RWPE1 (cell line): ENCODE measurements around the gene FFAR1.

ENCODE experiments used
- CTCF ChIA-PET: fragments of 350-600 bp; sonication (Branson Sonifier 250); formaldehyde crosslinking; extraction: SDS; loops from one replicate; lab custom pipeline; 2021; lab: Yijun Ruan, JAX
- POLR2A ChIA-PET: fragments of 400-600 bp; formaldehyde crosslinking; extraction: SDS; loops from one replicate; lab custom pipeline; 2020; ENCODE audit warnings: antibody characterized with exemption; ENCODE audit not compliant: low non-redundant PET; lab: Yijun Ruan, JAX
- DNase-seq: peaks from one replicate; pipeline ENCODE4 v3.0.0; 2012; ENCODE audit warnings: low spot score
- H3K27ac ChIP-seq: fragments of 450-650 bp; 2 replicates; pipeline ENCODE4 v1.5.1; 2017
- CTCF ChIP-seq: fragments of 450-650 bp; conservative IDR thresholded peaks from 2 replicates; pipeline ENCODE4 v1.5.1; 2017; ENCODE audit warnings: low read depth, mild to moderate bottlenecking

The FFAR1 gene

GRCh38 chr19:35302446-35302845 lies 45.3 kb upstream of the FFAR1 start:
- H3K27ac ChIP-seq, result no peak overlapping the region
- ChIA-PET CTCF (no interaction called here), POLR2A (no interaction called here)
- TF ChIP-seq CTCF, result no peak
- DNase-seq, result no peak

- H3K27ac ChIP-seq, result no peak overlapping the region
- ChIA-PET CTCF (no interaction called here), POLR2A (no interaction called here)
- DNase-seq, result no peak
- no peak for TF ChIP-seq CTCF
Observed at GRCh38 chr19:35303357-35303915, 44.3 kb upstream of the FFAR1 start.

GRCh38 chr19:35304036-35304435 lies 43.7 kb upstream of the FFAR1 start:
- TF ChIP-seq CTCF, result no peak
- no peak for DNase-seq
- ChIA-PET POLR2A (no interaction called here), CTCF (no interaction called here)
- no peak overlapping the region for H3K27ac ChIP-seq

- CTCF ChIA-PET, result interaction anchor here (0.7 kb wide), 1 partner anchor 78 kb away, joined by 3 read pairs; no protein-coding TSS in a partner anchor
- no peak for DNase-seq
- no peak overlapping the region for H3K27ac ChIP-seq
- TF ChIP-seq CTCF, result no peak
- POLR2A ChIA-PET, result no interaction called here
Observed at GRCh38 chr19:35305181-35305580, 42.5 kb upstream of the FFAR1 start.

- ChIA-PET POLR2A (interaction anchor here (0.6 kb wide), 1 partner anchor 196 kb away, joined by 5 read pairs; no protein-coding TSS in a partner anchor), CTCF (interaction anchor here (0.7 kb wide), 1 partner anchor 41 kb away, joined by 3 read pairs; no protein-coding TSS in a partner anchor)
- no peak for TF ChIP-seq CTCF
- H3K27ac ChIP-seq, result no peak overlapping the region
- DNase-seq, result no peak
Observed at GRCh38 chr19:35306473-35307246, 41.0 kb upstream of the FFAR1 start.

GRCh38 chr19:35307931-35308330 lies 39.8 kb upstream of the FFAR1 start:
- no peak for DNase-seq
- TF ChIP-seq CTCF, result no peak
- ChIA-PET CTCF (interaction anchor here (0.7 kb wide), 2 partner anchors 228 to 234 kb away, joined by 3 to 4 read pairs; no protein-coding TSS in a partner anchor), POLR2A (no interaction called here)
- H3K27ac ChIP-seq, result no peak overlapping the region
